HepG2 (cell line): ENCODE measurements around the gene PSMB10. TPM values are rescaled to one million over a fixed set of nuclear protein-coding genes. Genes with fewer than 3 reads are reported as not detected.
A peak's percentile ranks its signal among the peaks of the same experiment; 100 is the strongest.

Experiments
- ARID4A ChIP-seq: sonication (generic); formaldehyde crosslinking; IDR thresholded peaks from 2 replicates; pipeline ENCODE4 v1.5.0; 2020; ENCODE audit warnings: mild to moderate bottlenecking, missing genetic modification reagents, borderline replicate concordance
- FOSL2 ChIP-seq: sonication (generic); formaldehyde crosslinking; IDR thresholded peaks from 2 replicates; pipeline ENCODE4 v1.4.0; 2020; ENCODE audit warnings: missing genetic modification reagents
- HES4 ChIP-seq: sonication (generic); formaldehyde crosslinking; IDR thresholded peaks from 2 replicates; pipeline ENCODE4 v1.9.0; 2021; ENCODE audit warnings: mild to moderate bottlenecking, missing genetic modification reagents, borderline replicate concordance
- HNRNPH1 ChIP-seq: fragments of 200-400 bp; formaldehyde crosslinking; optimal IDR thresholded peaks from 2 replicates; pipeline ENCODE3; 2017; ENCODE audit warnings: mild to moderate bottlenecking, low read depth, low read length
- IRF2 ChIP-seq: IDR thresholded peaks from 2 replicates; pipeline ENCODE4 v1.6.1; 2018; ENCODE audit warnings: missing genetic modification reagents, missing compliant biosample characterization
- KDM2A ChIP-seq: sonication (generic); formaldehyde crosslinking; IDR thresholded peaks from 2 replicates; pipeline ENCODE4 v1.4.0; 2020; ENCODE audit warnings: low read depth, missing genetic modification reagents, borderline replicate concordance
- KDM5B ChIP-seq: sonication (generic); formaldehyde crosslinking; IDR thresholded peaks from 2 replicates; pipeline ENCODE4 v1.4.0; 2020; ENCODE audit warnings: missing genetic modification reagents, mild to moderate bottlenecking, borderline replicate concordance
- KMT2B ChIP-seq: IDR thresholded peaks from 2 replicates; pipeline ENCODE4 v1.6.1; 2016; ENCODE audit warnings: missing genetic modification reagents, missing compliant biosample characterization
- MTERF4 ChIP-seq: sonication (generic); formaldehyde crosslinking; IDR thresholded peaks from 2 replicates; pipeline ENCODE4 v1.8.0; 2023; ENCODE audit warnings: mild to moderate bottlenecking, missing genetic modification reagents
- MYC ChIP-seq: sonication (generic); formaldehyde crosslinking; IDR thresholded peaks from 2 replicates; pipeline ENCODE4 v1.9.0; 2021; ENCODE audit warnings: missing genetic modification reagents, borderline replicate concordance
- PHF8 ChIP-seq: sonication (generic); formaldehyde crosslinking; IDR thresholded peaks from 2 replicates; pipeline ENCODE4 v1.5.0; 2020; ENCODE audit warnings: missing genetic modification reagents
- REXO4 ChIP-seq: sonication (generic); formaldehyde crosslinking; IDR thresholded peaks from 2 replicates; pipeline ENCODE4 v1.8.0; 2022; ENCODE audit warnings: missing genetic modification reagents, mild to moderate bottlenecking, borderline replicate concordance
- THAP9 ChIP-seq: sonication (generic); formaldehyde crosslinking; IDR thresholded peaks from 2 replicates; pipeline ENCODE4; 2020; ENCODE audit warnings: missing genetic modification reagents, mild to moderate bottlenecking, borderline replicate concordance
- ZBTB2 ChIP-seq: sonication (generic); formaldehyde crosslinking; IDR thresholded peaks from 2 replicates; pipeline ENCODE4 v1.8.0; 2022; ENCODE audit warnings: low read depth, missing genetic modification reagents
- ZNF768 ChIP-seq: sonication (generic); formaldehyde crosslinking; IDR thresholded peaks from 2 replicates; pipeline ENCODE4 v1.4.0; 2020; ENCODE audit warnings: missing genetic modification reagents
- ZNF780A ChIP-seq: sonication (generic); formaldehyde crosslinking; IDR thresholded peaks from 2 replicates; pipeline ENCODE4 v1.8.0; 2022; ENCODE audit warnings: mild to moderate bottlenecking, missing genetic modification reagents, moderate library complexity
- polyA plus RNA-seq, 8 experiments: library from polyadenylated mRNA; depleted of rRNA in 3 of 8; stranded (reverse) in 7 of 8; unstranded in 1 of 8; fragments of >200 nt; fragmentation: Illumina TruSeq in 4 of 8; extraction: Trizol in 4 of 8; gene quantifications; 2 replicates each; pipeline versions ENCODE4 v1.2.1 to v1.2.3, GENCODE V29; 2011 to 2016; ENCODE audit warnings: low read depth in 4 of 8, missing spikeins in 1 of 8, mixed read lengths in 1 of 8; ENCODE audit not compliant: insufficient read depth in 1 of 8
- total RNA-seq, 5 experiments: library from RNA; depleted of rRNA; stranded (reverse); fragments of >200 nt; fragmentation: Illumina TruSeq; extraction: Trizol; gene quantifications; 2 replicates each; pipeline ENCODE4 v1.2.3, GENCODE V29; 2016; ENCODE audit warnings: low read depth in 1 of 5

Gene PSMB10
- total and polyA plus RNA-seq, 2 of the 13 experiments (the other 11 are each of a cell fraction or from before 2014, with no cell fraction given): 12.7 to 65.9 TPM

- TF ChIP-seq ARID4A (CRISPR knock-in tag): peak; percentile 55; the same call in 1 of the 2 replicates
- TF ChIP-seq FOSL2: 0 out of 2 replicates have a peak, but pooled peaks have one; percentile 12
- TF ChIP-seq IRF2 (CRISPR knock-in tag): peak; percentile 43; the same call in 1 of the 2 replicates
- TF ChIP-seq KDM5B (CRISPR knock-in tag): 0 out of 2 replicates have a peak, but pooled peaks have one; percentile 67
- peak; percentile 64; the same call in 1 of the 2 replicates for TF ChIP-seq REXO4 (CRISPR knock-in tag)
- peak; percentile 89 for TF ChIP-seq KDM2A (CRISPR knock-in tag)
- TF ChIP-seq PHF8 (CRISPR knock-in tag): peak; percentile 45
- peak; percentile 86 for TF ChIP-seq ZNF768
- TF ChIP-seq THAP9: peak; percentile 80; the same call in 1 of the 2 replicates
- TF ChIP-seq HES4 (CRISPR knock-in tag): peak; percentile 48; the same call in 1 of the 2 replicates
- peak; percentile 52; the same call in 1 of the 2 replicates for TF ChIP-seq KMT2B (CRISPR knock-in tag)
- no peak for TF ChIP-seq HNRNPH1
- peak; percentile 81; the same call in 1 of the 2 replicates for TF ChIP-seq MTERF4 (CRISPR knock-in tag)
- TF ChIP-seq ZNF780A (CRISPR knock-in tag): no peak
- TF ChIP-seq MYC (CRISPR knock-in tag): peak; percentile 45; the same call in 1 of the 2 replicates
- no peak for TF ChIP-seq ZBTB2 (CRISPR knock-in tag)
Observed at GRCh38 chr16:67943619-67944504, 7.2 kb upstream of the PSMB10 start, which contains the start of gene LCAT (continued).
